Gastrocnemius medialis (tissue), 4 donors: ENCODE measurements around the gene SUPT3H.

Source experiments
- CTCF ChIP-seq, 5 experiments: fragments of 450-650 bp in 3 of 5; fragments of 200-600 bp in 2 of 5; sonication (generic) in 2 of 5; IDR thresholded peaks in 4 of 5; conservative IDR thresholded peaks in 1 of 5; 1 replicate in 4 of 5; 2 replicates in 1 of 5; pipeline ENCODE4 v1.5.1; 2016 to 2019; ENCODE audit warnings: antibody characterized with exemption in 5 of 5, mild to moderate bottlenecking in 3 of 5, moderate library complexity in 3 of 5
- POLR2A ChIP-seq, 2 donors: fragments of 450-650 bp; IDR thresholded peaks; one replicate each; pipeline ENCODE4 v1.6.1; 2017; ENCODE audit warnings: antibody characterized with exemption in 2 of 2, mild to moderate bottlenecking in 2 of 2, moderate library complexity in 2 of 2

DNA sequence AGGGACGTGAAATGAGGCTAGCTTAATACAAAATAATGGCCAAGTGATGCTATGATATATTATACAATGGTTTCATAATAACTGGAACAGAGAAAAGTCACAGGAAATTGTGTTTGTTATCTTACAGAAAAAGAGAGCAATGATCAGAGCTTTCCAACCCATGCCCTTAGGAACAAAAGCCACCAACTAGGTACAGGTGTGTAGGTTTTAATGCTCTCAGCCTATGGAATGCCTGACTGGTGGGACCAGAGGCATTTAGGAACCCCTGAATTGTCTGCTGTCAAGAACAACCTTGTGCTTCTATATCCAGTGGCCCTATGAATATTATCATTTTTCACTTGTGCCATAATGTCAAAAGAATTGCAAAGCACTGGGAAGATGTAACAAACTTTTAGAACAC lies 182.6 kb downstream of the SUPT3H start:
- no peak for TF ChIP-seq POLR2A (IDR thresholded peaks at IDR 0.05)
- no peak for TF ChIP-seq CTCF (IDR thresholded peaks at IDR 0.05 in 4 of 5, conservative IDR thresholded peaks at IDR 0.05 in 1 of 5)
